Psoas muscle (tissue), 8 donors: ENCODE measurements around the gene MRPL49. TPM values are rescaled to one million over a fixed set of nuclear protein-coding genes. Genes with fewer than 3 reads are reported as not detected.
"Not testable (repeated sequence)": the region's sequence is repeated elsewhere in the genome, so short reads cannot be mapped to it uniquely, and the experiment has no call there.

Experiments used
- ATAC-seq, 4 donors: fragments of 200-7000 bp; cut with Tn5 transposase; one replicate each; pipeline ENCODE4 v1.9.1; 2020; ENCODE audit warnings: moderate library complexity in 3 of 4, mild to moderate bottlenecking in 2 of 4
- DNase-seq, 2 donors: peaks; one replicate each; pipeline ENCODE4 v3.0.0-alpha.2; 2020
- H3K27ac ChIP-seq: fragments of 200-600 bp; one replicate; pipeline ENCODE4 v1.8.0; 2022
- H3K27me3 ChIP-seq, 3 donors: fragments of 200-600 bp in 1 of 3; one replicate each; pipeline versions ENCODE4 v1.6.1 to v1.8.0; 2013 to 2022; ENCODE audit warnings: low read length in 2 of 3, mild to moderate bottlenecking in 2 of 3, moderate library complexity in 1 of 3; ENCODE audit not compliant: insufficient read depth in 3 of 3
- H3K36me3 ChIP-seq, 2 donors: fragments of 200-600 bp in 1 of 2; one replicate each; pipeline versions ENCODE4 v1.6.1 to v1.8.0; 2013 to 2022; ENCODE audit warnings: low read depth in 1 of 2, mild to moderate bottlenecking in 1 of 2, moderate library complexity in 1 of 2; ENCODE audit not compliant: insufficient read depth in 1 of 2
- H3K4me1 ChIP-seq: fragments of 200-600 bp; one replicate; pipeline ENCODE4 v1.8.0; 2022
- H3K4me3 ChIP-seq: fragments of 200-600 bp; one replicate; pipeline ENCODE4 v1.8.0; 2022; ENCODE audit warnings: mild to moderate bottlenecking
- H3K9me3 ChIP-seq: fragments of 200-600 bp; one replicate; pipeline ENCODE4 v1.8.0; 2022
- CTCF ChIP-seq: fragments of 200-600 bp; IDR thresholded peaks from one replicate; pipeline ENCODE4 v1.8.0; 2022; ENCODE audit warnings: antibody characterized with exemption
- WGBS, 3 donors: extraction: QIAGEN DNeasy Blood & Tissue Kit; methylation state at CpG; one replicate each; pipeline versions ENCODE4 v1.1.6 to v1.1.7; 2013; 5-methylcytosine and 5-hydroxymethylcytosine counted together
- intact Hi-C, 2 donors: fragments of 100-400 bp; cut with DNase I; formaldehyde crosslinking; loops; one replicate each; pipeline versions ENCODE4 v1.11.0 to v1.14.2; 2022
- polyA plus RNA-seq, 3 donors: library from polyadenylated mRNA; stranded (reverse); fragments of 200-250 nt; gene quantifications; one replicate each; pipeline ENCODE4 v1.2.3, GENCODE V29; 2013
- total RNA-seq, 4 donors: library from RNA; stranded (reverse); fragmentation: NEBNext Ultra II Directional in 2 of 4; extraction: Animal tissue kit (Norgen Biotek cat#: 25700) in 2 of 4; gene quantifications; one replicate each; pipeline versions ENCODE4 v1.2.1 to v1.2.4, GENCODE V29; 2021 to 2023
- donor health status: healthy with polysubstance abuse.
- donor health status: DM: no; HTN: no; CAD: no; lungs with moderate emphysema.
- donor health status: Bipolar disorder and iron deficiency.
- donor health status: healthy.
- donor health status: DM: yes; HTN: yes; CAD: no.
- donor health status: DM: no; HTN: no; CAD: no.
- donor health status: DM: no; HTN: no; CAD: no.
- donor health status: DM: yes; HTN: yes; CAD: no.

MRPL49 gene
- total and polyA plus RNA-seq, 7 donors = 29.0 to 54.1 (median 32.9) TPM

DNA sequence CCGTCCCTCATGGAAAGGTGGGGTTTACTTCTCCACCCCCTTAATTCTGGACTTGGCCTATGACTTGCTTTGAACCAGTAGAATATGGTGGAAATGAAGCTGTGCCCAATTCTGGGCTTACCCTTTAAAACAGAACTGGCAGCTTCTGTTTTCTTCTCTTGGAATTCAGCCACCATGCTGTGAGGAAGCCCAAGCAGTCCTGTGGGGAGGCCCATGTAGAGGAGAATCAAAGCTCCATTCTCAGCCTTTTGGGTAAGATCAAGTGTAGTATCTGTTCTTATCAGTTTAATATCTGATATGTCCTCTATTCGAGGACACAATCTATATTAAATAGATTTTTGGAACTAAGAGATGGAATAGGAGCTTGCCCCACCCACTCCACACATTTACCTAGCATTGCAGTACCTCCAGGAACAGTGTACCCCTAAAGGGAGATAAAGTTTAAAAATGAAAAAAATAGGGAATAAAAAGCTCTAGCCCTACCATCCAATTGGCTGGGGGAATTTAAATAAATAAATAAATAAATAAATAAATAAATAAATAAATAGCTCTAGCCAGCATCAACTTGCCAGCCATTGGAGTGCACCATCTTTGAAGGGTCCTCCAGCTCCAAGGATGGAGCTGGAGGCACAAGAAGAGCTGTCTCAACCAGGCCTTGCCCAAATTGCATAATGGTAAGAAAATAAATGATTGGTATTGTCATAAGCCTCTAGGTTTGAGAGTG, 25.4 kb downstream of the MRPL49 start:
- Histone ChIP-seq H3K9me3 (no peaks in the 10 kb centered on the region), H3K36me3 (no peaks in the 10 kb centered on the region), H3K27me3 (no peaks in the 10 kb centered on the region), H3K4me3 (no peak overlapping the region), H3K27ac (no peak overlapping the region), H3K4me1 (peaks cover 16% of the 10 kb centered on the region)
- no peak for ATAC-seq
- intact Hi-C loops = no loop called here
- no peak for TF ChIP-seq CTCF
- WGBS, 3 donors = 75 to 84% (median 76%) methylated on average over 2 of the region's 2 CpGs
- no peak for DNase-seq

DNA sequence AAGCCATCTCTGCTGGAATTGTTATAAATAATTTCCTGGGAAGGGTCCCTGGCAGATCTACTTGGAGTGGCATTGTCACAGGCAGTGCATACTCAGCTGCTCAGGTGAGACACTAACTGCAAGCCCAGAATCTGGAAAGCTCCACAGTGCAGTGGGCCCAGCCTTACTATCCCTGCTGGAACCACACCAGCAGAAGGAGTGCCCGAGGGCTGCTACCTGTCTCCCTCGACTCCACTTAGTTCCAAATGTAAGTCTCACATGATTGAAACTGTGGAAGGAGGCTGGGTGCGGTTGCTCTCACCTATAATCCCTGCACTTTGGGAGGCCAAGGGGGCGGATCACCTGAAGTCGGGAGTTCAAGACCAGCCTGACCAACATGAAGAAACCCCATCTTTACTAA, 26.5 kb downstream of the MRPL49 start:
- no peak for ATAC-seq
- Histone ChIP-seq H3K36me3 (no peaks in the 10 kb centered on the region), H3K9me3 (no peaks in the 10 kb centered on the region), H3K4me3 (no peak overlapping the region), H3K4me1 (peaks cover 16% of the 10 kb centered on the region), H3K27me3 (no peaks in the 10 kb centered on the region), H3K27ac (no peak overlapping the region)
- no peak for DNase-seq
- TF ChIP-seq CTCF = no peak
- 83 to 91% (median 85%) methylated on average over 5 of the region's 5 CpGs for WGBS, 3 donors
- intact Hi-C loops = no loop called here

DNA sequence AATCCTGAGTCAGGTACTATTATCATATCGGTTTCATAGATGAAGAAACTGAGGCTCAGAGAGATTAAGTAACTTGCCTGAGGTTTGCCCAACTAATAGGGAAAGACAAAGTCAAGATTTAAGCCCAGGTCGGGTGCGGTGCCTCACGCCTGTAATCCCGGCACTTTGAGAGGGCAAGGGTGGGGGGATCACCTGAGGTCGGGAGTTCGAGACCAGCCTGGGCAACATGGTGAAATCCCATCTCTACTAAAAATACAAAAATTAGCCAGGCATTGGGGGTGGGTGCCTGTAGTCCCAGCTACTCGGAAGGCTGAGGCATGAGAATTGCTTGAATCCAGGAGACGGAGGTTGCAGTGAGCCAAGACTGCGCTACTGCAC, 28.0 kb downstream of the MRPL49 start:
- H3K36me3 ChIP-seq, intact Hi-C loops, H3K9me3 ChIP-seq, ATAC-seq, DNase-seq, H3K27me3 ChIP-seq: not testable (repeated sequence)
- Histone ChIP-seq H3K27ac (peak overlapping the region; percentile 89), H3K4me3 (peak overlapping the region; percentile 38), H3K4me1 (peaks cover 16% of the 10 kb centered on the region)
- WGBS, 3 donors = 69 to 83% (median 75%) methylated on average over 10 of the region's 10 CpGs

DNA sequence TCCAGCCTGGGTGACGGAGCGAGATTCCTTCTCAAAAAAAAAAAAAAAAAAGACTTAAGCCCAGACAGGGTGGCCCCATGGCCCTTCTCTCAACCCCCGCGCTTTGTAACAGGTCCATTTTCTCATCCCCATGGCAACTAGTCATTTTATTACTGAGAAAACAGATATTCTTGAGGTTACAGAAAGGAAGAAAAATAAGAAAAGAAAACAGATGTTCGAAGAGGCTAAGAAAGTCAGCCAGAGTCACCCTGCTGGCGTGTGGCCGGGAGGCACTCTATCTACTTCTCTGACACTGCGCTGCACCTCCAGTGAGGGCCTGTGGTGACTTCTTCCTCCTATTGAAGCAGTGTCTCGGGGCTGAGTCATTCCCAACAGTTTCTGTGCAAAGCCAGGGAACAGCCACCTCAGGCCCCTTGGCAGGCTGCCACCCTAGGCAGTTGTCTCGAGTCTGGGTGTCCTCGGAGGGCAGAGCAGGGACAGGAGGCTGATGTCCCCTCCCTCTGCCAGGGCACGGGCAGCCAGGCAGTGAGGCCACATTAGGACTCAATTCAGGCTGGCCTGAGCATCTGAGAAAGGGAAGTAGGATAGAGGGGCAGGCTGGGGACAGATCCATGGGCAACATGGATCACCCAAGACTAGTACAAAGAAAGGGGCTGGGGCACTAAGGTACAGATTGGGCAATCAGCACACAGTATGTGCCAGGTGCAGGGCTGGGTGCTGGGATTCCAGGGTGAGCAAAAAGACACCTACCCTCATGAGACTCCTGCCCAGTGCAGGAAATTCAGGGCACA, 28.6 kb downstream of the MRPL49 start:
- ATAC-seq = peak; percentile 96 to 98 (median 96)
- Histone ChIP-seq H3K4me3 (peak overlapping the region; percentile 38), H3K27me3 (no peaks in the 10 kb centered on the region), H3K27ac (peak overlapping the region; percentile 89), H3K36me3 (no peaks in the 10 kb centered on the region), H3K4me1 (peaks cover 16% of the 10 kb centered on the region), H3K9me3 (no peaks in the 10 kb centered on the region)
- peak; percentile 93 to 98 for DNase-seq
- intact Hi-C loops = no loop called here
- WGBS, 3 donors = 22 to 32% (median 28%) methylated on average over 12 of the region's 12 CpGs
- TF ChIP-seq CTCF = no peak

- Histone ChIP-seq H3K9me3 (no peaks in the 10 kb centered on the region), H3K36me3 (no peaks in the 10 kb centered on the region), H3K4me1 (peaks cover 16% of the 10 kb centered on the region), H3K27ac (peak overlapping the region; percentile 89), H3K4me3 (peak overlapping the region; percentile 38), H3K27me3 (no peaks in the 10 kb centered on the region)
- DNase-seq (no peak), ATAC-seq (no peak)
- no peak for TF ChIP-seq CTCF
- 73 to 81% (median 78%) methylated on average over 3 of the region's 3 CpGs for WGBS, 3 donors
- intact Hi-C loops = no loop called here
These were observed 29.3 kb downstream of the MRPL49 start for GRCh38 chr11:65151331-65151899.
